ENCODE measurements around the gene CTSC.

CTSC gene

DNA sequence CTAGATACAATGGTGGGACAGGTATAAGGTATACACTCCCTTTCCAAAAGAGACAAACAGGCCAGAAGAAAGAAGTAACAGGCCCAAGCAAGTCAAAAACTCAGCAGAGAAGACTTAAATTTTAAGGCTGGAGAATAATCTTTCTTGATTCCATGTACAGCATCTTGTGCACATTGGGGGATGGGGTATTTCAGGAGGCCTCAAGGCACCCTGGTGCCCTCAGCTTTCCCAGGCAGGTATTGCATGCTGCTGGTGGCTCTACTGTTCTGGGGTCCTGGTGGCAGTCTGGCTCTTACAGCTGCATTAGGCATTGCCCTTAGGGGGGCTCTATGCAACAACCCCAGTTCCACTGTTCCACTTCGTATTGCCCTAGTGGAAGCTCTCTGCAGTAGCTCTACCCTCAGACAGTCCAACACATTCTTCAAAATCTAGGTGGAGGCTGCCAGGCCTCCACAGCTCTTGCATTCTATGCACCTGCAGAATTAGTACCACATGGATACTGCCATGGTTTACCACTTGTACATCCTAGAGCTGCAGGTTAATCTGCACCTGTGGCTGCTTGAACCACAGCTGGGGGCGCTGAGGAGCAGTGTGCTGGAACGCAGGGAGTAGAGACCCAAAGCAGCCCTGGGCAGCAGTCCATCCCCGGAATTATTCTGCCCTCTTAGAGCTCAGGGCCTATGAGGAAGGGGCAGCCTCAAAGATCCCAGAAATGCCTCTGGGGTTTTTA, 4.2 kb upstream of the CTSC start:
- no peak for FAIRE-seq
- TF ChIP-seq, protein P1, sequence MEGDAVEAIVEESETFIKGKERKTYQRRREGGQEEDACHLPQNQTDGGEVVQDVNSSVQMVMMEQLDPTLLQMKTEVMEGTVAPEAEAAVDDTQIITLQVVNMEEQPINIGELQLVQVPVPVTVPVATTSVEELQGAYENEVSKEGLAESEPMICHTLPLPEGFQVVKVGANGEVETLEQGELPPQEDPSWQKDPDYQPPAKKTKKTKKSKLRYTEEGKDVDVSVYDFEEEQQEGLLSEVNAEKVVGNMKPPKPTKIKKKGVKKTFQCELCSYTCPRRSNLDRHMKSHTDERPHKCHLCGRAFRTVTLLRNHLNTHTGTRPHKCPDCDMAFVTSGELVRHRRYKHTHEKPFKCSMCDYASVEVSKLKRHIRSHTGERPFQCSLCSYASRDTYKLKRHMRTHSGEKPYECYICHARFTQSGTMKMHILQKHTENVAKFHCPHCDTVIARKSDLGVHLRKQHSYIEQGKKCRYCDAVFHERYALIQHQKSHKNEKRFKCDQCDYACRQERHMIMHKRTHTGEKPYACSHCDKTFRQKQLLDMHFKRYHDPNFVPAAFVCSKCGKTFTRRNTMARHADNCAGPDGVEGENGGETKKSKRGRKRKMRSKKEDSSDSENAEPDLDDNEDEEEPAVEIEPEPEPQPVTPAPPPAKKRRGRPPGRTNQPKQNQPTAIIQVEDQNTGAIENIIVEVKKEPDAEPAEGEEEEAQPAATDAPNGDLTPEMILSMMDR (IDR thresholded peaks at IDR 0.05; ENCODE audit: insufficient read depth, missing control alignments), result no peak
- no peak for DNase-seq (ENCODE audit: insufficient read length, low spot score)

DNA sequence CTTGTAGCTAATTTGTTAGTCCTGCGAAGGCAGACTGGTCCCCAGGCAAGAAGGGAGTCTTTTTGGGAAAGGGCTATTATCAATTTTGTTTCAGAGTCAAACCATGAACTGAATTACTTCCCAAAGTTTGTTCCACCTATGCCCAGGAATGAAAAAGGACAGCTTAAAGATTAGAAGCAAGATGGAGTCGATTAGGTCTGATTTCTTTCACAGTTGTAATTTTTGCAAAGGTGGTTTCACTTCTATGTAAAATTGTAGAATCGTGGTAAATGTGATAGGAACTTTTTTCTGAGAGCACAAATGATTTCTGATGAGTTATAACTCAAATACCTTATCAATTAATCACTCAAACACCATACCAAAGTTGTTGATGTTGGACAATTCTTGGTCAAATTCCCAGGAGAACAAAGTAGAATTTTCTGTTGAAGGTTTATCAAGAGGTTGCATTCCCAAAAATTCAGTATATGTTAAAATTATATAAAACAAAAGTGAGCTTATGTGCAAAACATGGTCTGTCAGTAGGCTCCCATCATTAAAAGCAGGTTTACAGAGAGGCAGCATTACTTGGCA, 2.9 kb upstream of the CTSC start:
- TF ChIP-seq, protein P1 (IDR thresholded peaks at IDR 0.05; ENCODE audit: insufficient read depth, missing control alignments), result no peak
- DNase-seq (ENCODE audit: insufficient read length, low spot score) (no peak), FAIRE-seq (no peak)

DNA sequence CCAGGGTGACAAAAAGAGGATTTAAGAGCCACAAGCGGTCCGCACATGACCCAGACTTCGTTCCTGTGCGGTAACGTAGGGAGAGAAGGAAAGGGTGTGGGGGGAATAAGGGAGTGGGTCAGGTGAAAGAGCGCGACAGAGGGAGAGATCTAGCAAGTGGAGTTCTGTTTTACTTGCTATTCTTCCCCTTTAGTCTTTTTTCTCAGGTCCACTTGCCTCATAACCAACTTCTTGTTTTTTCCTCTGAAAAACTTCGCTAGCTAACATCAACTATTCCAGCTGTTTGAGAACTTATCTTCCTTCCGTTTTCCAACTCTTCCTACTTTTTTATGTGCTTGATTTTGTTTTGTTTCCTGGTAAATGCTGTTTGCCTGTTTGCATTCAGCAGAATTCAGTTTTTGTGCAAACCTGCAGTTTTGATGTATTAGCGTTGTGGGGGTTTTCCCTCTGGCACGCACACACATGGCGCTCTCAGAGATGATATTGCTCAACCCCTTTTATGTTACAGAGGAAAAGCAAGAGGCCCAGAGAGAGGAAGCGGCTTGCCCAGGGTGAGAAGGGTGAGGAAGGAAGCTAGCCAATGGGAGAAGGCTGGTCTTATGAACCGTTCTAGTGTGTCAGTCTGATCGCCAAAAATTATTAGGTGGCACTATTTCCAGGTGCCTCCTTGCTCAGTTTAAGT, 592 bp upstream of the CTSC start:
- TF ChIP-seq, protein P1 (IDR thresholded peaks at IDR 0.05; ENCODE audit: insufficient read depth, missing control alignments), result no peak
- FAIRE-seq, result peak; percentile 35
- no peak for DNase-seq (ENCODE audit: insufficient read length, low spot score)

- no peak for FAIRE-seq
- TF ChIP-seq, protein P1 (IDR thresholded peaks at IDR 0.05; ENCODE audit: insufficient read depth, missing control alignments), result no peak
- DNase-seq (ENCODE audit: insufficient read length, low spot score), result no peak
These were observed 2.3 kb downstream of the CTSC start for GRCh38 chr11:88335284-88335683.

DNA sequence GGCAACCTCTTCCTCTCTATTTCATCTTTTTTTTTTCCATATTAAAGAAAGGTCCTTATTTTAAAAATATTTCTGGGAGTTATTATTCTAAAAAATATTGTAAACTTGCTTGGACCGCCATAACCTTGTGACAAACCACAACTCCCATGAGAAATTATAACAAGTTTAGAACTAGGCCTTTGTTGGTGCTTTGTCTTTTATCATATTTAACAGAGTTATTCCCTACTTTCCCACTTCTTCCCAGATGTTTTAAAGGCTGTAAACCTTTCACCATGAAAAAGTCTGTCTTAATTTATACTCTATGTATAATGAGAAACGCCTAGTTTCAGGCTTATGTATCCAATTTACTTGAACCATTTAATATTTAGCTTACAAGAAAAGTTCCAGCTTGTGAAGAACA, 3.7 kb downstream of the CTSC start:
- TF ChIP-seq, protein P1 (IDR thresholded peaks at IDR 0.05; ENCODE audit: insufficient read depth, missing control alignments), result no peak
- no peak for DNase-seq (ENCODE audit: insufficient read length, low spot score)
- FAIRE-seq, result no peak

DNA sequence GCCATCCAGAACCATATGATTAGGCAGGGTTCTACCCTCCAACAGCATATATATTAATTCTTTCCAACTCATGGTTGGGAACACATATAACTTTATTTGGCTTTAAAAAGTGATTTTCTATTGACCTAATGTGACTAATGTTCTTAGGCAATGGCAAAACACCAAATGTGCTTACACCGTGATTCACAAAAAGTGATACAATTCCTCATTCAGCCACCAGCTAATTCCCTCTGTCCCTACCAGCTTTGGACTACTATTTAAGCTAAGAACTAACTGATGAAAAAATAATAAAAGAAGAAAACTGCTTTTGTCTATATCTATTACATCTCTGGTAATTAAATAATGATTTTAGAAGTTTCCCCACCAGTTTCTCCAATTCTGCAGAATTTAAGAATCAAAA, 4.7 kb downstream of the CTSC start:
- DNase-seq (ENCODE audit: insufficient read length, low spot score), result no peak
- no peak for FAIRE-seq

More for the DNA sequence above, 4.7 kb downstream of the CTSC start:
- TF ChIP-seq, protein P1 (IDR thresholded peaks at IDR 0.05; ENCODE audit: insufficient read depth, missing control alignments), result no peak

Data from D721Med (cell line).